HG02973 (cell line): ENCODE data around the gene GOLGA2.

ENCODE experiments used
- ATAC-seq: cut with Tn5 transposase; IDR thresholded peaks from one replicate; pipeline ENCODE4 v1.9.1; 2021; ENCODE audit warnings: moderate library complexity; ENCODE audit not compliant: unreplicated experiment

Gene GOLGA2, protein sequence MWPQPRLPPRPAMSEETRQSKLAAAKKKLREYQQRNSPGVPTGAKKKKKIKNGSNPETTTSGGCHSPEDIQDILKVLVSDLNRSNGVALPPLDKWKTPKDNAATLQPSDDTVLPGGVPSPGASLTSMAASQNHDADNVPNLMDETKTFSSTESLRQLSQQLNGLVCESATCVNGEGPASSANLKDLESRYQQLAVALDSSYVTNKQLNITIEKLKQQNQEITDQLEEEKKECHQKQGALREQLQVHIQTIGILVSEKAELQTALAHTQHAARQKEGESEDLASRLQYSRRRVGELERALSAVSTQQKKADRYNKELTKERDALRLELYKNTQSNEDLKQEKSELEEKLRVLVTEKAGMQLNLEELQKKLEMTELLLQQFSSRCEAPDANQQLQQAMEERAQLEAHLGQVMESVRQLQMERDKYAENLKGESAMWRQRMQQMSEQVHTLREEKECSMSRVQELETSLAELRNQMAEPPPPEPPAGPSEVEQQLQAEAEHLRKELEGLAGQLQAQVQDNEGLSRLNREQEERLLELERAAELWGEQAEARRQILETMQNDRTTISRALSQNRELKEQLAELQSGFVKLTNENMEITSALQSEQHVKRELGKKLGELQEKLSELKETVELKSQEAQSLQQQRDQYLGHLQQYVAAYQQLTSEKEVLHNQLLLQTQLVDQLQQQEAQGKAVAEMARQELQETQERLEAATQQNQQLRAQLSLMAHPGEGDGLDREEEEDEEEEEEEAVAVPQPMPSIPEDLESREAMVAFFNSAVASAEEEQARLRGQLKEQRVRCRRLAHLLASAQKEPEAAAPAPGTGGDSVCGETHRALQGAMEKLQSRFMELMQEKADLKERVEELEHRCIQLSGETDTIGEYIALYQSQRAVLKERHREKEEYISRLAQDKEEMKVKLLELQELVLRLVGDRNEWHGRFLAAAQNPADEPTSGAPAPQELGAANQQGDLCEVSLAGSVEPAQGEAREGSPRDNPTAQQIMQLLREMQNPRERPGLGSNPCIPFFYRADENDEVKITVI

DNA sequence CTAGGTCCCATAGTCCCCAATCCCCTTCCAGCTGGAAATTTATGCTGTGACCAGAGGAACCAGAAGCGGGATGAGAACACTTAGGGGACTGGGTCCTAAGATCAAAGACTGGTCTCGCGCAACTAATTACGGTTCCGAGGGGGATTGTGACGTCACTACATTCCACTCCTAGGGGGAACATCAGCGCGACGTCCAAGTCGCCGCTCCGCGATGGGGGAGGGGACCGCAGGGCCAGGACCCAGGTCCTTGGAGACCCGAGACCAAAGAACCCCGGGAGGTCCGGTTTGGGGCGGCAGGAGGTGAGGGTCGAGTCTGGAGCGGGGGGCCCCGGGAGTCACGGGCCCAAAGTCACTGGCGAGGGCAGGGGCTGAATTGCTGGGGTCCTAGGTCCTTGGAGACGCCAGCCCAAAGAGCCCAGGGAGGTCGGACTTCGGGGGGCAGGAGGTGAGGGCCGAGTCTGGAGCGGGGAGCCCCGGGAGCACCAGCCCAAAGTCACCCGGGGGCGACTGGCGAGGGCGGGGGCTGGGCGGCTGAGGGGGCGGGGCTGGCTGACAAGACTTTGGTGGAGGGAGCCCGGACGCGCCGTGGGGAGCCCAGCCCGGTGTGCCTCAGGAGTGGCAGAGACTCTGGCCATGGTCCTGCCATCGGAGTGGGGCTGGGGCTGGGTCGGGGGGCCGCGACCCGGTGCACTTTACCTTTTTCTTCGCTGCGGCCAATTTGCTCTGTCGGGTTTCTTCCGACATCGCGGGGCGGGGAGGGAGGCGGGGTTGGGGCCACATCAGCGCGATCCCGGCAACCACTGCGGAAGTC, at the start of gene GOLGA2:
TSS of gene GOLGA2 (minus strand) at position 810 of the 810 bp plus-strand sequence. CDS start at position 779, 31 bp downstream.
- peak; percentile 45 for ATAC-seq

DNA sequence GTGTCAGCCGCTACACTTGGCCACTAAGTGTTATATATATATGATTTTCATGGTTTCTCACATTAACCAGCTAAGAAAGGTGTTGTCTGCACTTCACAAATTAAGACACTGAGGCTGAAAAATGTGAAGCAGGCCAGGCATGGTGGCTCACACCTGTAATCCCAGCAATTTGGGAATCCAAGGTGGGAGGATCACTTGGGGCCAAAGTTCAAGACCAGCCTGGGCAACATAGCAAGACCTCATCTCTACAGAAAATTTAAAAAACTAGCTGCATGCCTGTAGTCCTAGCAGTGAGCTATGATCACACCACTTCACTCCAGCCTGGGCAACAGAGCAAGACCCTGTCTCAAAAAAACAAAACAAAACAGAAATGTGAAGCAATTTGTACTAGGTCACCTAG, 48.6 kb upstream of the GOLGA2 start:
- ATAC-seq = no peak

DNA sequence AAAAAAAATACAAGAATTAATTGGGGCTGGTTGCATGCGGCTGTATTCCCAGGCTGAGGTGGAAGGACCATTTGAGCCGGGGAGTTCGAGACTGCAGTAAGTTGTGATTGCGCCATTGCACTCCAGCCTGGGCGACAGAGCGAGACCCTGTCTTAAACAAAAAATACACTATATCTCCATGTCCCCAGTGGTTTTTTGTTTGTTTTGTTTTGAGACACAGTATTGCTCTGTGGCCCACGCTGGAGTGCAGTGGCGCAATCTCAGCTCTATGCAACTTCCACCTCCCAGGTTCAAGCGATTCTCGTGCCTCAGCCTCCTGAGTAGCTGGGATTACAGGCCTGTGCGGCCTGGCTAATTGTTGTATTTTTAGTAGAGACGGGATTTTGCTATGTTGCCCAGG, 48.0 kb upstream of the GOLGA2 start:
- ATAC-seq = no peak

DNA sequence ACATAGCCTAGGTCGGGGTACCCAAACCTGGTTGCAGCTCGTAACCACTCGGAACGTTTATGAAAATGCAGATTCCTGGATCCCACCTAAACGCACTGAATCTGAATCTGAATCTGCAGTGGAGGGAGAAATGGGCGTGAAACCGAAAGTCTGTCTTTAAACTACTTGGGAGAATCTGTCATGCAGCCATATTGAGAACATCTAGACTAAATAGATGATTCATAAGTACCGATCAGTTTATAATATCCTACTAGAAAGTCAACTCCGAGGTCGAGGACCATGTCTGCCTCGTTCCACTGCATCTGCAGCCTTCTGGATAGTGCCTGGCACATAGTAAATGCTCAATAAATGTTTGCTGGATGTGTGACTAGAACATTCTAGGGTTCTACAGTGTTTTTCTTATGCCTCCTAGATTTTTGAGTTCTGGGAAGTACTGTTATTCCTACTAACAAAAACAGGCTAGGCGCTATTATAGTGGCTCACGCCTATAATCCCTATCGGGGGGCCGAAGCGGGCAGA, 47.5 kb upstream of the GOLGA2 start:
- no peak for ATAC-seq

DNA sequence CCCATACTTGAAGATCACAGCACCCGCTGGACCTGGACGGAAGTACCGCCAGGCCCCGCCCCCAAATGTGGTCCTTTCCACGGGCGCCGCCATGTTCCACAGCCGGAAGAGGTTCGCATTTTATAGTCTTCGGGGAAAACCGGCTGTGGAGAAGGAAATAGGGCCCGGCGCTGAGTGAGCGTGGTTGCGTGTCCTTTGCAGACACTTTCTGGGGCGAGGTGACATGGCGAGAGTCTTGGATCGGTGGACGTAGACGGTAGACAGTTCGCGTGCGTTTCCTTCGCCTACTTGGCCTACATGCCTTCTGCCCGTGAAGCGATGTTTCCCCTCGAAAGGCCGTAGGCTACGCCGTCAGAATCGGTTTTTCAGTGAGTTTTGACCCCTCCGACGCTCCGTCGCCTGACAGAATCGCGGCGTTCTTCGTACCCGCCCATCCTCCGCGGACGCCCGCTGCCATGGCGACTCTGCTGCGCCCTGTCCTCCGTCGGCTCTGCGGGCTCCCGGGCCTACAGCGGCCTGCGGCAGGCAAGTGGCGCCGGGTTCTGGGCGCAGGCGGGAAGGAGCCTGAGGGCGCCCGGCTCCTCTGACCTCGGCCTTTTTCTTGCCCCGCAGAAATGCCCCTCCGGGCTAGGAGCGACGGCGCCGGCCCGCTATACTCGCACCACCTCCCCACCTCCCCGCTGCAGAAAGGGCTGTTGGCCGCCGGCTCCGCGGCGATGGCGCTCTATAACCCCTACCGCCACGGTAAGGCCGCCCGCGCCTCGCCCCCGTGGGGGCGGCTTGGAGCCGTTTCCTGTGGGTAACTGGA, 46.8 kb upstream of the GOLGA2 start, which contains the start of the genes COQ4 and TRUB2:
TSS of gene COQ4 (plus strand) at position 436 of the 808 bp plus-strand sequence. CDS start at position 456, 20 bp downstream.
TSS of gene TRUB2 (minus strand) at position 44 of the 808 bp plus-strand sequence. CDS start at position 5, 39 bp downstream.
- peak; percentile 68 for ATAC-seq

DNA sequence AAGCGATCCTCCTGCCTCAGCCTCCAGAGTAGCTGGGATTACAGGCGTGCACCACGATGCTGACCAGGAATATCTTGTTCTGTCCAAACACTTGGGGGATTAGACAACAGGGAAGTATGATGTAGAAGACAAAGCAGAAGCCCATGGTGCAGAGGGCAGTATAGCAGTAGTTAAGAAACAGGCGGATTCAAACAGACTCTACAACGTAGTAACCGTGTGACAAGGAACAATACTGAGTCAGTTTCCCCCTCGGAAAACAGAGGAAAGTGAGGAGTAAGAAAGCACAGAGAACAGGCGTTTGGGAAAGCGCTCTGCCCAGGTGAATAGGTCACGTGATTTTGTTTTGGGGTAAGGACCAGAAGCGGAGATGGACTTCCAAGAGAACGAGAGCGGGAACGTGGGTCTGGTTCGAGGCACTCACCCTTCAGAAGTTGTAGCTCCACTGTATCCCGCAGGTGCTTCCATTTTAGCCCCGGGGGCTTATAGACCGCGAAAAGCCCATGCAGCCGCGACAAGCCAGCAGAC, 46.1 kb upstream of the GOLGA2 start:
- ATAC-seq = no peak

DNA sequence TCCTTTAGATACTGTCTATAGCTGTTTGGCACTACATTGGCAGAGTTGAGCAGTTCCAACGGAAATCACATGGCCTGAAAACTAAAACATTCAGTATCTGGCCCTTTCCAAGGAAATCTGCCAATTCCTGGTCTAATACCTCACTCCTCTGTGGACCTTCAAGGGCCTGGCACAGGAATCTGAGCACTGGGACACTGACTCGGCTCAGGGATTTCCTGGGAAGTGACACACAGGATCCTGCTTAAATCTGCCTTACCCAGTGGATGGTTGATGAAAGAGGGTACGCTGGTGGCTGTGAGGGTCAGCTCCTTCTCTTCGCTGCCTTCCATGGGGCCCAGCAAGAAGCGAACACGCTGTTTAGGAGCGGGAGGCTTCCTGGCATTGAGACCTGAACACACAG, 45.5 kb upstream of the GOLGA2 start:
- no peak for ATAC-seq

DNA sequence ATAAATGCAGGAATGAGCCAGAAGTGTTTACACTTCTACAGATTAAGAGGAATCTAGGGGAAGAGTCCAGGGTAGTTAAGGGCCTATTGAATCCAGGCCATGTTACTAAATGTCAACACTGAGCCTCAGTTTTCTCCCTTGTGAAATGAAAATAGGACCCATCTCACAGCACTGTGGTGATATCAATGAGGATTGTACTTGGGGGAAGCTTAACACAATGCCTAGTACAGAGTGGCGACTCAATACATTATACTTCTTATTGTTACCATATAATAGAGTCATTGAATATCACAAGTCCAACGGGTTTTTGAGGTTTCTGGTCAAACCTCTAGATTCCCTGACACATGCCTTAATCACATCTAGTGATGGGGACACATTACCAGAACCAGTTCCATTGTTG, 41.8 kb upstream of the GOLGA2 start:
- ATAC-seq = no peak

DNA sequence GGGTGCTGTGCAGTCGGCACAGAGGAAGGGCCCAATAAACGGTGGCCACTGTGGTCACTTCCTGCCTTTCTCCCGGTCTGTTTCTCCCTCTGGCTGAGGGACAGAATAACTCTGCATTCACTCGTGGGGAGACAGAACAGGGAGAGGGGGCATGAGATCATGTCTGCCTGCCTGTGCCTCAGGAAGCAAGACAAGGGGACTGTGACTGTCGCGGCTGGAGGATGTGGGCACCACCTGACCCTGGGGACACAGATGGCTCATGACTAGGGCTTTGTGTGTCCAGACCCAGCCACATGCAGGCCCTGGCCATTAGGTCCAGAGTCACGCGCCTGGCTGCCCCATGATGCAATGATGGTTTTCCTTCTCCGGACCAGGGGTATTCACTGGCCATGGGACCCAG, 40.6 kb upstream of the GOLGA2 start:
- no peak for ATAC-seq

DNA sequence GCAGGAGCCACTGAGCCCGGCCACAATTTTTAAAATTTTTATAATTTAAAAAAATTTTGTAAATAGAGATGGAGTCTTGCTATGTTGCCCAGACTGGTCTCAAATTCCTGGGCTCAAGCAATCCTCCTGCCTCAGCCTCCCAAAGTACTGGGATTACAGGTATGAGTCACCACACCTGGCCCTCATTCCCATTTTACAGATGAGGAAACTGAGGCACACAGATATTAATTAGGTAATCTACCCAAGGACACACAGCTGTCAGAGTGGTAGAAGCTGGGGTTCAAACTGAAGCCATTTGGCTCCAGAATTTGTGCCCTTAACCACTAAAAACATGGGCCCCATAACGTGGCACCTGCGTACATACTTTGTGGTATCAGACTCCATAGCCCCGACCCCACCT, 38.9 kb upstream of the GOLGA2 start:
- no peak for ATAC-seq

DNA sequence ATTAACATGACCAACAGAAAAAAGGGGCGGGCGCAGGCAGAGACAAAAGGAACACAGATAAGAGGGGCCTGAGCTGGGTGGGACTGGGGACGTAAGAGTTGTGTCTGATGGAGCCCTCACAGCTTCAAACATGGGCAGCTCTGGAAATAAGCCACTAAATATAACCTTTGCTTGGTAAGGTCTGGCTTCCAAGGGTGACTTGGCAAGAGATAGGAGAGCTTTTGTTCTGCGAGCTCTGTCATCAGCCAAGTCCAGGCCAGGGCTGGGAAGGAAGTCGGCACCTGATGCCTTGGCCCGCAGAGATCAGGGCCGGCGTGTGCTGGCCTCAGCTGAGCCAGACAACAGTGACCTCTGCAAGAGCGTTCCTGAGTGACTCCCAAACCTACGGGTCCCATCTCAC, 34.7 kb upstream of the GOLGA2 start:
- no peak for ATAC-seq

DNA sequence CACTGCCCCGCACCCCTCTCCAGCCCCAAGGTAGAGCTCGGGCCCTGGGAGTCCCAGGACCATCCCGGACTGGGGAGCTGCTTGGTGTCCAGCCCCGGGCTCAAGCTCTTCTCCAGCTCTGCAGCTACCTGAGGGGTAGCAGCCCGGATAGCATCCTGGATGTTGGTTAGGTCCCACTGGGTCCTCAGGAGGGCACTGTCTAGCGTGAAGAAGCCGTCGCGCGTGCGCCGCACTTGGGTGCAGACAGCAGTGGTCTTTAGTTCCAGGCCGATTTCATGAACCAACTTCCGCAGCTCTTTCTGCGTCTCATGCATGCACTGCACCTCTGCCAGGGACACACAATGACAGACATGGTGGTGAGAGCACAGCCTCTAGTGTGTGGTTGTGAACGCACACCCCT, 33.7 kb upstream of the GOLGA2 start:
- no peak for ATAC-seq

DNA sequence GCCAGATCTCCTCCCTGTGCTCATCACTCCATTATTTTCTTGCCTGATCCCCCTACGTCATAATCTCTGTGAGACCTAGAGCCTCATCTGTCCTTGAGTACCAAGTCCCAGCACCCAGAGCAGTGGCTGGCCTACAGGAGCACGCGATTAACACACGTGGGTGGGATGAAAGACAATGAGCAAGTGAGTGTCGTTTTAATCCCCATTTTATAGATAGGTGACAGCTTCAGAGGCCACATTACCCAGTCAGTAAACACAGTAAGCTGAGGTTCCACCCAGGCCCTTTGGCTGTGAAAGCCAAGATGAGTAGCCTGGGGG, 29.1 kb upstream of the GOLGA2 start:
- no peak for ATAC-seq

DNA sequence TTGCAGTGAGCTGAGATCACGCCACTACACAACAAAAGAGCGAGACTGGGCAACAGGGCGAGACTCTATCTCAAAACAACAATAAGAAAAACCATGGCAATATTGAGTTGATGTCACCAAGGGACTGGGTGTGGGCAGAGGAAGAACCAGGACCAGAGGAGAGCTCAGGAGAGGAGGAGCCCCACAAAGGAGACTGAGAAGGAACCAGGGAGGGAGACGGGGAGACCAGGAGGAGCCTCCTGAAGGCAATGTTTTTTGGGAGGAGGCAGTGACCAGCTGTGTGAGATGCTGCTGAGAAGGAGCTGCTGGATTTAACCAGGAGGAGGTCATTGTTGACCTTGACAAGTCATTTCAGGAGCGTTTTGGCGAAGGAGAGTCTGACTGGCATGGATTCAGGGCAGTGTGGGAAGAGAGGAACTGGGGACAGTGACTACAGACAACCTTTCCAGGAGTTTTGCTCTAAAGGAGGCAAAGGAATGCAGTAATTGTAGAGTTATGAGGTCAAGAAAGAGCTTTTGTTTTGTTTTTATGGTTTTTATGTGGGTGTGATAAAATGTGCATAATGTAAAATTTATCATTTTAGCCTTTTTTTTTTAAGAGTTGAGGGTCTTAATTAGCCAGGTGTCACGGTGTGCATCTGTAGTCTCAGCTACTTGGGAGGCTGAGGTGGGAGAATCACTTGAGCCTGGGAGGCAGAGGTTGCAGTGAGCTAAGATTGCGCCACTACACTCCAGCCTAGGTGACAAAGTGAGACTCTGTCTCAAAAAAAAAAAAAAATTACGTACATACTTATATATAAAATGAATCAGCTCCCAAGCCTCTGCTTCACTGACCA, 28.5 kb upstream of the GOLGA2 start:
- ATAC-seq = no peak

DNA sequence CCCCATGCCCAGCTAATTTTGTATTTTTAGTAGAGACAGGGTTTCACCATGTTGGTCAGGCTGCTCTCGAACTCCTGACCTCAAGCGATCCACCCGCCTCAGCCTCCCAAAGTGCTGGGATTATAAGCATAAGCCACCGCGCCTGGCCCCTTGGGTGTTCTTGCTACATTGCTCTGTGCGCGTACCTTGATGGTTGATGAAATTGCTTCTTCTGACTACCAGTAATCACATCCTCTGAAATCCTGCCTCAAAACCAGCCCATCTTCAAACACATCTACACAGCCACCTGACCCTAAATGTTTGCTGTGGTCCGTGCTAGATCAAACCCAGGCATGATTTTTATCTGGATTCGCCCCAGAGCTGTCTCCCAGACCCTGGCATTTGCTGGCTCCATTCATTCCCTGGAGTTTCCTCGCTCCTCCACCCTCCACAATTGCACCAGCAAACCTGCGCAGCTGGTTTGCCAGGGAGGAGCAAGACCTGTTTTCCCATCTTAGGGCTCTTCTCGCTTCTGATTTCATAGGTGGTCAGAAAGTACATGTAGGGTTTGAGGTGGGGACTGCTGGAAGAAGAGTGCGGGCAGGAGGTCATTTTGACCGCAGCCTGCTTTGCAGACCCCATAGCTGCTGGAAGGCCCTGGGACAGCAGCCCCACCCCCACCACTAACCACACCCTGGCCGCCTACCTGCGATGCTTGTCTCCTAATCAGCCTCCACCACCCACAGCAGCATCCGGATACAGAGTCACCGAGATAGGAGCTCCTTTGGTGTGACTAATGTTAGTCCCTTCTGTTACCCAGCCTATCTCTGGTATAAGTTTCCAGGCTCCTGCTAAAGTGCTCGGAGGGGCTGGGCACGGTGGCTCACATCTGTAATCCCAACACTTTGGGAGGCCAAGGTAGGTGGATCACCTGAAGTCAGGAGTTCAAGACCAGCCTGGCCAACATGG, 23.0 kb upstream of the GOLGA2 start:
- no peak for ATAC-seq

DNA sequence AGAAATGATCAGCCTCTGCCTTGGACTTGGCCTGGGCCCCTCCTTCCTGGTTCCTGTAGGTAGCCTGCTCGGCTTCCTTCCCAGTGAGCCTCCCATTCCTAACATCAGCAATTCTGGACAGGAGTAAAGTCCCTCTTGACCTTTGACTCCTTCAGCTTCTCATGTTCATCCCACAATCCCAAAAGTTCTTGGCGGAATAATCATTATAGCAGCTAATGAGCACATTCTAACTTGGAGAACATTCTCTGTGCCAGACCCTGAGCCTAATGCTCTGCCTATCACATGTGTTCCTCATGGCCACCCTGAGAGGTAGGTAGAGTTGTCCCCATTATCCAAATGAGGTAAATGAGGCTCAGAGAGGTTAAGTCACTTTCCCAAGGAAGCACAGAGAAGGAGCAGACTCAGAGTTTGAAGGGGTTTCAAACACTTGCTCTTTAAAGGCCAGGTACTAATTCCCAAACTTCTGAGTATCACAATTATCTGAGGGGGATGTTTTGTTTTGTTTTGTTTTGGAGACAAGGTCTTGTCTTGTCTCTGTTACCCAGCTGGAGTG, 21.5 kb upstream of the GOLGA2 start:
- no peak for ATAC-seq
